ENCODE data around the gene SRSF6.
"Not testable (repeated sequence)": the region's sequence is repeated elsewhere in the genome, so short reads cannot be mapped to it uniquely, and the experiment has no call there.

- TF ChIP-seq, protein P1, sequence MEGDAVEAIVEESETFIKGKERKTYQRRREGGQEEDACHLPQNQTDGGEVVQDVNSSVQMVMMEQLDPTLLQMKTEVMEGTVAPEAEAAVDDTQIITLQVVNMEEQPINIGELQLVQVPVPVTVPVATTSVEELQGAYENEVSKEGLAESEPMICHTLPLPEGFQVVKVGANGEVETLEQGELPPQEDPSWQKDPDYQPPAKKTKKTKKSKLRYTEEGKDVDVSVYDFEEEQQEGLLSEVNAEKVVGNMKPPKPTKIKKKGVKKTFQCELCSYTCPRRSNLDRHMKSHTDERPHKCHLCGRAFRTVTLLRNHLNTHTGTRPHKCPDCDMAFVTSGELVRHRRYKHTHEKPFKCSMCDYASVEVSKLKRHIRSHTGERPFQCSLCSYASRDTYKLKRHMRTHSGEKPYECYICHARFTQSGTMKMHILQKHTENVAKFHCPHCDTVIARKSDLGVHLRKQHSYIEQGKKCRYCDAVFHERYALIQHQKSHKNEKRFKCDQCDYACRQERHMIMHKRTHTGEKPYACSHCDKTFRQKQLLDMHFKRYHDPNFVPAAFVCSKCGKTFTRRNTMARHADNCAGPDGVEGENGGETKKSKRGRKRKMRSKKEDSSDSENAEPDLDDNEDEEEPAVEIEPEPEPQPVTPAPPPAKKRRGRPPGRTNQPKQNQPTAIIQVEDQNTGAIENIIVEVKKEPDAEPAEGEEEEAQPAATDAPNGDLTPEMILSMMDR (conservative IDR thresholded peaks at IDR 0.05; ENCODE audit: low read length): not testable (repeated sequence)
- not testable (repeated sequence) for TF ChIP-seq EZH2phosphoT487 (IDR thresholded peaks at IDR 0.05; ENCODE audit: borderline replicate concordance, low read depth, low read length)
Observed at GRCh38 chr20:43456252-43456651, 1.4 kb upstream of the SRSF6 start.

Measured in OCI-LY7 (cell line).